BLaER1 (cell line): ENCODE results near the gene PLA2G5.
A peak's percentile ranks its signal among the peaks of the same experiment; 100 is the strongest.

Source experiments
- H3K27ac ChIP-seq: shearing (Covaris generic); formaldehyde crosslinking; 2 replicates; pipeline ENCODE4 v1.8.1; 2022
- H3K27me3 ChIP-seq: shearing (Covaris generic); formaldehyde crosslinking; 2 replicates; pipeline ENCODE4 v1.8.1; 2022
- H3K36me3 ChIP-seq: shearing (Covaris generic); formaldehyde crosslinking; 2 replicates; pipeline ENCODE4 v1.8.1; 2022
- H3K4me1 ChIP-seq: shearing (Covaris generic); formaldehyde crosslinking; 2 replicates; pipeline ENCODE4 v1.8.1; 2022
- H3K4me2 ChIP-seq: shearing (Covaris generic); formaldehyde crosslinking; 2 replicates; pipeline ENCODE4 v1.8.1; 2022
- H3K4me3 ChIP-seq: shearing (Covaris generic); formaldehyde crosslinking; 2 replicates; pipeline ENCODE4 v1.8.1; 2022
- H3K9ac ChIP-seq: shearing (Covaris generic); formaldehyde crosslinking; 2 replicates; pipeline ENCODE4 v1.8.1; 2022
- H3K9me3 ChIP-seq: shearing (Covaris generic); formaldehyde crosslinking; 2 replicates; pipeline ENCODE4 v1.8.1; 2022
- H4K20me1 ChIP-seq: shearing (Covaris generic); formaldehyde crosslinking; 2 replicates; pipeline ENCODE4 v1.8.1; 2022
- Cebpa-rat ChIP-seq: shearing (Covaris generic); IDR thresholded peaks from 2 replicates; pipeline ENCODE4 v1.8.1; 2022

Gene PLA2G5

DNA sequence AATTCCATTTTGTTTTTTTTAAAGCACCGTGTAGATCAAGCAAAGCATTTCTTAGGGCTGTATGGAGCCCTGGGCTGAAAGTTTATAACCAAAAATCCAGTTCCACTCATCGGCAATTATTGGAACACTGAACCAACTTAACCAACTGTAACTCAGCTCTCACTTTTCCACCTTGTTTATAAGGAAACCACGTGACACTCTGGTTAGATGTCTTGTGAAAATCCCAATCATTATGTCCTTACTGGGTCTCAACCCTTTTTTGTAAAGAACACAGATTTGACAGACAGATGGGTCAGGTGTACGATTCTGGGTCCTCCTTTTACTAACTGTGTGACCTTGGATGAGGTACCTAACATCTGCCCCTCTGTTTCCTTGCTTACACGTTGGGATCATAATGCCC, 6.2 kb downstream of the PLA2G5 start:
- TF ChIP-seq Cebpa-rat: no peak
- H3K27ac ChIP-seq: no peak overlapping the region
- no peaks in the 10 kb centered on the region for H4K20me1 ChIP-seq
- H3K4me1 ChIP-seq: peaks cover 85% of the 10 kb centered on the region
- H3K9me3 ChIP-seq: no peaks in the 10 kb centered on the region
- H3K9ac ChIP-seq: no peak overlapping the region
- H3K36me3 ChIP-seq: no peaks in the 10 kb centered on the region
- H3K4me2 ChIP-seq: no peak overlapping the region
- H3K4me3 ChIP-seq: no peak overlapping the region
- no peaks in the 10 kb centered on the region for H3K27me3 ChIP-seq

DNA sequence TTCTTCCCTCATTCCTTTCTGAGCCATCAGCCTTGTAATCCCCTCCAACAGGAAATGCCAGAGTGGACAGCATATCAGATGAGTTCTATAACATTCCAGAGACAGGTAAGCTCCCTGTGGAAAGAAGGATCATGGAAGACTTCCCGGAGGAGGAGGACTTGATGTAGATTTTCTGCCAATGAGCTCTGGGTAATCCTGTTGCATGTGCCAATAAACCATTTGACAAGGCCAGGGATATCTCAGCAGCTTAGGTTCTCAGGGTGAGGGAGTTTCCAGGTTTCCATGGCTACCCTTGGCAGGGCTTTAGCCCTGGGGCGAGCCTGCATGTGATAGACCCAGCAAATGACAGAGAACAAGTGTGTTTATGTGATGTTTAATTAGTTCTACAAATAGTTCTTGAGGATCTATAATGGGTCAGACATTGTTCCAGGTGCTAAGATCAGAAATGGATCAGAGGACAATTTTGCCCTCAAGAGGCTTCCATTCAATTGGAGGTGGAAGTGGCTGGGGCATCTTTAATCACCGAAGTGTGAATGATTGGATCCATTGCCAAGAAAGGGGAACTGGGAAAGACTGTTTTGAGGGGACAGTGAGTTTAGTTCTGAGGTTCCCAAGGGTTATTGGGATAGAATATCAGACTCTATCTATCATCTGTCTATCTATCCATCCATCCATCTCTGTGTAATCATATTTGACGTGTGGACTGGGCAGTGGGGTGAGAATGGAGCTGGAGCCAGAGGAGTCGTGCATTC, 6.9 kb downstream of the PLA2G5 start:
- Histone ChIP-seq H3K27me3 (no peaks in the 10 kb centered on the region), H3K36me3 (no peaks in the 10 kb centered on the region), H3K4me3 (no peak overlapping the region), H3K9ac (no peak overlapping the region), H3K4me2 (peak overlapping the region; percentile 96), H3K9me3 (no peaks in the 10 kb centered on the region), H4K20me1 (no peaks in the 10 kb centered on the region), H3K4me1 (peaks cover 91% of the 10 kb centered on the region), H3K27ac (peak overlapping the region; percentile 72; the same call in 1 of the 2 replicates)
- no peak for TF ChIP-seq Cebpa-rat

DNA sequence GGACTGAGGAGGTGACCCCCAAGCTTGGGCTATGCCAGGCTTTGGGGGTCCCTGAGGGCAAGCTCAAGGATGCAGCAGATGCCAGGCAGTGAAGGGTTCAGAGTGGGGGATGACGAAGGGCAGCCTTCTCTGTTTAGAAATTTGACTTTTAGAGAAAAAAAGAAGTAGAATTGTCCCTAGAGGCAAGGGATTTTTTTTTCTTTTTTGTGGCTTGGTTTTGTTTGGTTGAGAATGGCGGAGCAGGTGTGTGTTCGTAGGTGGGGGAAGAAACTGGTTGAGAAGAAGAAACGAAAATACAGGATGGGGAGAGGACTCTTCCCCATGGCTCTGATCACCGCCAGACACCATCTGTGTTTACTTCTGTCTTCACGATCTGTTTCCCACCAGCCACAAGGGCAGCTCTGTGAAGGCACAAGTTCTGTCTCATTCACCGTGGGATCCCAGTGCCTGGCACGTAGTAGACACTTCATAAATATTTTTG, 8.2 kb downstream of the PLA2G5 start:
- Histone ChIP-seq H4K20me1 (no peaks in the 10 kb centered on the region), H3K4me1 (peaks cover 93% of the 10 kb centered on the region), H3K9ac (peak overlapping the region; percentile 35; the same call in 1 of the 2 replicates), H3K4me3 (no peak overlapping the region), H3K36me3 (no peaks in the 10 kb centered on the region), H3K27me3 (no peaks in the 10 kb centered on the region), H3K27ac (peak overlapping the region; percentile 72), H3K4me2 (peak overlapping the region; percentile 96), H3K9me3 (no peaks in the 10 kb centered on the region)
- TF ChIP-seq Cebpa-rat: no peak

DNA sequence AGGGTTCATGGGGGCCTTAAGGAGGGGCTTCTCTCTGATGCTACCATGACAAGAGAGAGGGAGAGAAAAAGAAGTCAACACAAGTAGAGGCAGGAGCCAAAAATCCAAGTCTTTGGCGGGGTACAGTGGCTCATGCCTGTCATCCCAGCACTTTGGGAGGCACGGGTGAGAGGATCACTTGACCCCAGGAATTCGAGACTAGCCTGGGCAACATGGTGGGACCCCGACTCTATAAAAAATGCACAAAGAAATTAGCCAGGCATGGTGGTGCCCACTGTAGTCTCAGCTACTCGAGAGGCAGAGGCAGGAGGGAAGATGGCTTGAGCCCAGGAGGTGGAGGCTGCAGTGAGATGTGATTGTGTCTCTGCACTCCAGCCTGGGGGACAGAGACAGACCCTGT, 8.7 kb downstream of the PLA2G5 start:
- Histone ChIP-seq H3K4me1 (peaks cover 93% of the 10 kb centered on the region), H3K4me3 (no peak overlapping the region), H3K9me3 (no peaks in the 10 kb centered on the region), H3K9ac (no peak overlapping the region; the same call in 1 of the 2 replicates), H3K4me2 (peak overlapping the region; percentile 96), H3K27me3 (no peaks in the 10 kb centered on the region), H3K36me3 (no peaks in the 10 kb centered on the region), H3K27ac (peak overlapping the region; percentile 72), H4K20me1 (no peaks in the 10 kb centered on the region)
- TF ChIP-seq Cebpa-rat: no peak

DNA sequence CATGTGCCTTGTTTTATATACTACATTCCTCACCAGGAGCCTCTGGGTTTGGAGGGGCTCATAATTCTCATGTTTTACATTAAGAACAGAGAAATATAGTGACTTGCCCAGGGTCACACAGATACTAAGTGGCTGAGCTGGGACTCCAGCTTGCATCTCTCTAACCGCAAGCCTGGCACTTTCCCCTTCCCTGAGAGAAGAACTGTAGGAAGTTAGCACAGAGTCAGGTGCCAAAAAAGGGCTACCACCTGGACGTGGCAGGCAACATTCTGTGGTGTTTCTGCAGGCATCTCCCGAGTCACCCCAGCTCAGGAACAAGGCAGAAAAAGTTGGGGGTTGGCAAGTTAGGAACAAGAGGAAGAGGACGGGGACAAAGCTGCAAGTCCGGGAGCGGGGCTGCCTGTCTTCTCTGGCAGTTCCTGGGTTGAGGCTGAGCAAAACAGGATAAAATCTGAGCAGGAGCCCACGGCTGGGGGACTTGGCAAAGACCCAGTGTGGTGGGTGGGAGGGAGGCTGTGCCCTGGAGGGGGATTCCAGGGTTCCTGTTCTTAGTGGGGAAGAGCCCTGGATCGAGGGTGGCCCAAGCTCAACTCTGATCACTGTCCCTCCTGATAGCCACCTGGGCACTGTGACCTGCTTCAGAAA, 9.8 kb downstream of the PLA2G5 start:
- Histone ChIP-seq H3K9me3 (no peaks in the 10 kb centered on the region), H3K27ac (peak overlapping the region; percentile 89), H3K36me3 (no peaks in the 10 kb centered on the region), H3K4me3 (peak overlapping the region; percentile 57; the same call in 1 of the 2 replicates), H3K4me1 (peaks cover 92% of the 10 kb centered on the region), H3K27me3 (no peaks in the 10 kb centered on the region), H3K4me2 (peak overlapping the region; percentile 96), H3K9ac (peak overlapping the region; percentile 73; the same call in 1 of the 2 replicates), H4K20me1 (no peaks in the 10 kb centered on the region)
- no peak for TF ChIP-seq Cebpa-rat

DNA sequence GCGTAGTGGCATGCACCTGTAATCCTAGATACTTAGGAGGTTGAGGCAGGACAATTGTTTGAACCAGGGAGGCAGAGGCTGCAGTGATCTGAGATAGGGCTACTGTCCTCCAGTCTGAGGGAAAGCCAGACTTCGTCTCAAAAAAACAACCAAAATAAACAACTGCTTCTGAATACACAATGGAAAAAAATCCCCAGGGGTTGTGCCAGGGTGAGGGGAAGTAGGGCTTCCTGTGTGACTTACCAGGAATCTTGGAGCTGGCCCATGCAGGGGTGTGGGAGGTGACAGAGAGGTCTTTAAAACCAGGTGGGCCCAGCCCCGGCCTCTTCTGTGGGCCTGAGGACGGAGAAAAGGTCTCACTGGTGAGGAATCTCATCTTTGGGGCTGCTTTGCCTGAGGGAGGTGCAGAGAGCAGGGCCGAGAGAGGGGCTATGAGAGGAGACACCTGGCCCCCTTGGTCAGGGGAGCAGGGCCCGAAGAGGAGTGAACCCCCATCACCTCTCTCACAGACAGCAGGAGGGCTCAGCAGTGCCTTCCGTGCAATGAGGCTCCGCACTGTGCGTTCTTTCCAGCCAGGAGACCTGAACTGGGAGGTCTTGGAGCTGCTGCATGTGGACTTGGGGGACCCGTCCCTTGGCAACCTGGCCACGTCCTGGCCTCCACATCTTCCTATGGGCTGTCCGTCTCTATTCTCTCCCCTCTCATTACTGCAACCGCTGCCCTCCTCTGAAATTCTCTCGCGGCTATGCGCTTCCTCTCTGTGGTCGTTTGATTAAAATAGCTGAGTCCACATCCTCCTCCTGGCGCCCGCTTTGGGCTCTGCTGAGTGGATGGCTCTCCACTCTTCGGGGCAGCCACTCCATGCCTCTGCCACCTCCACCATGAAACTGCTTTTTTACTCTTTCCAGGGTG, 10.7 kb downstream of the PLA2G5 start:
- TF ChIP-seq Cebpa-rat: no peak
- Histone ChIP-seq H3K4me1 (peaks cover 85% of the 10 kb centered on the region), H3K27ac (peak overlapping the region; percentile 89), H3K36me3 (no peaks in the 10 kb centered on the region), H3K27me3 (no peaks in the 10 kb centered on the region), H3K4me3 (peak overlapping the region; percentile 57), H3K9ac (peak overlapping the region; percentile 73), H3K9me3 (no peaks in the 10 kb centered on the region), H3K4me2 (peak overlapping the region; percentile 96), H4K20me1 (no peaks in the 10 kb centered on the region)

DNA sequence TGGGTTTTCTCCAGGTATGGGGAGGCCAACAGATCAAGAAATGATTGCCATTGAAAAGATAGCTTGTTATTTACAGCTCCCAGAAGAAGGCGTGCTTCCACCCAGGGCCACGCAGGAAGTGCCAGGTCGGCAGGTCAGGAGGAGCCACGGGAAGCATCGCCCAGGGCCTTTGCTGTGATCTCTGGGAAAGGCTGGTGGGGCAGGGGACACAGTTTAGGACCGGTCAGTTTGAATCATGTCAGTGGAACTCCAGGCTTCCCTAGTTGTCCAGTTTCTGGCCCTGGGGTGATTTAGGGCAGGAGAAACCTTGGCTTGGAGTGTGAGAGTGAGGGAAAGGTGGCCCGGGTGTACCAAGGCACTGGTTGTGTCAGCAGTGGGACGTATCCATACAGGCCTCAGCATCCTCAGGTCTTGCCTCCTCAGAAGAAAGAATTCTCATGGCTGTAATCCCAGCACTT, 11.4 kb downstream of the PLA2G5 start:
- Histone ChIP-seq H4K20me1 (no peaks in the 10 kb centered on the region), H3K4me2 (peak overlapping the region; percentile 96), H3K4me1 (peaks cover 84% of the 10 kb centered on the region), H3K9me3 (no peaks in the 10 kb centered on the region), H3K4me3 (peak overlapping the region; percentile 57), H3K27me3 (no peaks in the 10 kb centered on the region), H3K36me3 (no peaks in the 10 kb centered on the region), H3K9ac (peak overlapping the region; percentile 73), H3K27ac (peak overlapping the region; percentile 89)
- no peak for TF ChIP-seq Cebpa-rat

DNA sequence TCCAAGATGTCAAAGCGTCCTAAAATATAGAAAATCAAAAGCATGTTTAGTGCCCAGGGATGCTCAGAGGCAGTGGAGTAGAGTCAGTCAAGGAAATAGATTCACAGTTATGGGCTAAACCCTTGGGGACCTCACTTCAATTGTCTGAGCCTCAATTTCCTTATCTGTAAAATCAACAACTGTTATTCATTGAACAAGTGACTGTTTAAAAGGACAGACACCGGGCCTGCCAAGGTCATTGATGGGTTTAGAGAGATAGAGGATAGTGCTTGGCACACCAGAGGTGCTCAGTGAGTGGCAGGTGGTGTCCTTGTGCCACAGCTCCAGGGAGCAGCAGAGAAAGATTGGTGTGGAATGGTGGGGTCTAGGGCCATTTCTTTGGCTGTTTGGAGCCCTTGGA, 12.8 kb downstream of the PLA2G5 start:
- Histone ChIP-seq H3K9me3 (no peaks in the 10 kb centered on the region), H3K4me3 (no peak overlapping the region), H4K20me1 (no peaks in the 10 kb centered on the region), H3K4me1 (peaks cover 75% of the 10 kb centered on the region), H3K27me3 (no peaks in the 10 kb centered on the region), H3K27ac (peak overlapping the region; percentile 57; the same call in 1 of the 2 replicates), H3K9ac (no peak overlapping the region), H3K4me2 (peak overlapping the region; percentile 96), H3K36me3 (no peaks in the 10 kb centered on the region)
- TF ChIP-seq Cebpa-rat: no peak

DNA sequence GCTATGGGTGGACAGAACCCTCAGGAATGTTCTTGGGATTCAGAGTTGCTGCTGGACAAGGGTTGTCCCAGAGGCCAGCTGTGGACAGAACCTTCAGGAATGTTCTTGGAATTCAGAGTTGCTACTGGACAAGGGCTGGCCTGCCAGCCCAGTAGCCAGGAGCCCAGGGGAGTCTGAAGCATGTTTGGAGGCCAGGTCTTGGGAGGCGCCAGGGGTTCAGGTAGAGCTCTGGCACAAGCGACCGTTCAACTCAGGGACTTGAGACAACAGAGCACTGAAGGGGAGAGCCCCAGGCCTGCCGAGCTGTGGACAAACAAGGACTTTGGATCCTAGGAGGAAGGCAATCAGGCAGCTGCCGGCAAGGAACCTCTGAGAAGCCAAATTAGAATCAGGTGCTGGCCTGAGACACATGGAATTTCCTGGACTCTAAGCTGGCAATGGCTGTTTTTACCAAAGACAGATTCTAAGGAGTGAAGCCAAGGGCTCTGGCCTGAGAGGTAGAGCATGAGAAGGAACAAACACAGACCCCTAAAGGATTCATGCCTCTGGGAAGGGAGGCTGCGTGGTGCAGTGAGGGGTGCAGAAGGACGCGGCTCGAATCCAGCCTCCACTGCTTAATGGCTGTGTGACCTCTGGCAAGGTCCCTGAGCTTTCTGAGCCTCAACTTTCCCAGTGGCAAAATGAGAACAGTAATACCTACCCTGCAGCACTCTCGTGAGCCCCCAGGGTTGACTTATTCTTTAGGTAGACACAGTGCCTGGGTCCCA, 13.4 kb downstream of the PLA2G5 start:
- no peaks in the 10 kb centered on the region for H3K27me3 ChIP-seq
- H4K20me1 ChIP-seq: no peaks in the 10 kb centered on the region
- peak overlapping the region; percentile 96 for H3K4me2 ChIP-seq
- H3K9ac ChIP-seq: no peak overlapping the region
- TF ChIP-seq Cebpa-rat: no peak
- peak overlapping the region; percentile 57 for H3K27ac ChIP-seq
- no peaks in the 10 kb centered on the region for H3K36me3 ChIP-seq
- no peaks in the 10 kb centered on the region for H3K9me3 ChIP-seq
- no peak overlapping the region for H3K4me3 ChIP-seq
- H3K4me1 ChIP-seq: peaks cover 69% of the 10 kb centered on the region
